ENCODE measurements around the gene EIPR1.
"Not testable (repeated sequence)": the region's sequence is repeated elsewhere in the genome, so short reads cannot be mapped to it uniquely, and the experiment has no call there.

The EIPR1 gene

GRCh38 chr2:3283876-3284656 is 93.6 kb downstream of the EIPR1 start:
- not testable (repeated sequence) for DNase-seq

GRCh38 chr2:3283206-3283605 is 94.4 kb downstream of the EIPR1 start:
- no peak for DNase-seq

GRCh38 chr2:3282056-3282998 is 95.3 kb downstream of the EIPR1 start:
- DNase-seq: no peak

- DNase-seq: no peak
These were observed 96.7 kb downstream of the EIPR1 start for GRCh38 chr2:3280683-3281520.

- DNase-seq: no peak
These were observed 97.4 kb downstream of the EIPR1 start for GRCh38 chr2:3280197-3280596.

GRCh38 chr2:3279236-3279960 is 98.2 kb downstream of the EIPR1 start:
- DNase-seq: no peak

- DNase-seq: no peak
These were observed 98.9 kb downstream of the EIPR1 start for GRCh38 chr2:3278521-3279218.

GRCh38 chr2:3277748-3278520 is 99.7 kb downstream of the EIPR1 start:
- DNase-seq: no peak

GRCh38 chr2:3277050-3277747 is 100.4 kb downstream of the EIPR1 start:
- no peak for DNase-seq

GRCh38 chr2:3272761-3273160 is 104.9 kb downstream of the EIPR1 start:
- DNase-seq: no peak

GRCh38 chr2:3270095-3270478 is 107.5 kb downstream of the EIPR1 start:
- no peak for DNase-seq

GRCh38 chr2:3269425-3270094 is 108.1 kb downstream of the EIPR1 start:
- no peak for DNase-seq

- DNase-seq: no peak
These were observed 109.0 kb downstream of the EIPR1 start for GRCh38 chr2:3268705-3269029.

GRCh38 chr2:3267869-3268704 is 109.5 kb downstream of the EIPR1 start:
- DNase-seq: no peak

- DNase-seq: no peak
These were observed 110.4 kb downstream of the EIPR1 start for GRCh38 chr2:3266925-3267867.

GRCh38 chr2:3265981-3266924 is 111.4 kb downstream of the EIPR1 start:
- DNase-seq: peak; percentile 23
